HG03460 (cell line): ENCODE data around the gene TYROBP.
"Not testable (repeated sequence)": the region's sequence is repeated elsewhere in the genome, so short reads cannot be mapped to it uniquely, and the experiment has no call there.

Experiments used
- ATAC-seq: cut with Tn5 transposase; IDR thresholded peaks from one replicate; pipeline ENCODE4 v1.9.1; 2021; ENCODE audit not compliant: unreplicated experiment

Gene TYROBP

GRCh38 chr19:35932291-35932936, 24.3 kb upstream of the TYROBP start:
- ATAC-seq, result no peak

- ATAC-seq, result no peak
Measured at GRCh38 chr19:35931874-35932202, 23.7 kb upstream of the TYROBP start.

GRCh38 chr19:35931161-35931873, 23.2 kb upstream of the TYROBP start:
- peak; percentile 88 for ATAC-seq

GRCh38 chr19:35929876-35930275, 21.8 kb upstream of the TYROBP start:
- no peak for ATAC-seq

GRCh38 chr19:35928507-35928906, 20.4 kb upstream of the TYROBP start:
- no peak for ATAC-seq

- ATAC-seq, result no peak
Measured at GRCh38 chr19:35925501-35925900, 17.4 kb upstream of the TYROBP start.

GRCh38 chr19:35921012-35921411, 12.9 kb upstream of the TYROBP start:
- ATAC-seq, result no peak

- ATAC-seq, result no peak
Measured at GRCh38 chr19:35919306-35919705, 11.2 kb upstream of the TYROBP start.

GRCh38 chr19:35915443-35915842, 7.3 kb upstream of the TYROBP start:
- ATAC-seq, result no peak

- ATAC-seq, result no peak
Measured at GRCh38 chr19:35913589-35913988, 5.5 kb upstream of the TYROBP start.

- ATAC-seq, result no peak
Measured at GRCh38 chr19:35911790-35912189, 3.7 kb upstream of the TYROBP start.

- no peak for ATAC-seq
Measured at GRCh38 chr19:35911173-35911572, 3.1 kb upstream of the TYROBP start.

- not testable (repeated sequence) for ATAC-seq
Measured at GRCh38 chr19:35910355-35910754, 2.3 kb upstream of the TYROBP start.

GRCh38 chr19:35909684-35910035, 1.6 kb upstream of the TYROBP start:
- no peak for ATAC-seq

- peak; percentile 46 for ATAC-seq
Measured at GRCh38 chr19:35908973-35909683, 1.0 kb upstream of the TYROBP start.

GRCh38 chr19:35907377-35907745, 734 bp downstream of the TYROBP start:
- no peak for ATAC-seq

- ATAC-seq, result no peak
Measured at GRCh38 chr19:35905178-35905727, 2.8 kb downstream of the TYROBP start.

GRCh38 chr19:35904311-35905068, 3.6 kb downstream of the TYROBP start:
- no peak for ATAC-seq

GRCh38 chr19:35903550-35904179, 4.4 kb downstream of the TYROBP start:
- peak; percentile 43 for ATAC-seq

GRCh38 chr19:35902870-35903475, 5.1 kb downstream of the TYROBP start:
- no peak for ATAC-seq
